H1 (cell line): ENCODE results near the gene VIPAS39. TPM values are rescaled to one million over a fixed set of nuclear protein-coding genes. Genes with fewer than 3 reads are reported as not detected.

Source experiments
- CTCF ChIA-PET: fragments of 300-600 bp; sonication (Branson Sonifier 250); formaldehyde crosslinking; loops from one replicate; lab custom pipeline; 2021; ENCODE audit not compliant: partially characterized antibody; lab: Charles Lee
- POLR2A ChIA-PET: fragments of 300-600 bp; sonication (Branson Sonifier 250); formaldehyde crosslinking; loops from one replicate; lab custom pipeline; 2021; ENCODE audit warnings: inconsistent platforms; ENCODE audit not compliant: partially characterized antibody; lab: Charles Lee
- DNase-seq, 2 experiments: peaks; one replicate each; pipeline versions ENCODE4 v3.0.0 to v3.0.0-alpha.2; 2010 to 2022; ENCODE audit warnings: low spot score in 2 of 2, low read depth in 1 of 2, mixed read lengths in 1 of 2
- FAIRE-seq: peaks from 2 replicates; lab custom pipeline; 2011; peaks lifted over from hg19 to GRCh38; lab: Jason Lieb, UNC
- H2AFZ ChIP-seq: 2 replicates; pipeline ENCODE4 v1.8.1; 2012; ENCODE audit warnings: low read length, inconsistent platforms
- H2AK5ac ChIP-seq: 2 replicates; pipeline ENCODE4 v1.6.1; 2013; ENCODE audit warnings: low read depth, low read length
- H2BK120ac ChIP-seq: replicated peaks from 2 replicates; pipeline ENCODE3; 2013; ENCODE audit warnings: low read depth, low read length, inconsistent platforms
- H2BK12ac ChIP-seq: 2 replicates; pipeline ENCODE4 v1.6.1; 2013; ENCODE audit warnings: low read depth, low read length
- H2BK15ac ChIP-seq: 2 replicates; pipeline ENCODE4 v1.6.1; 2013; ENCODE audit warnings: low read length
- H2BK20ac ChIP-seq: 2 replicates; pipeline ENCODE4 v1.6.1; 2013; ENCODE audit warnings: low read length
- H2BK5ac ChIP-seq: 2 replicates; pipeline ENCODE4 v1.6.1; 2013; ENCODE audit warnings: low read depth, low read length
- H3K14ac ChIP-seq: 2 replicates; pipeline ENCODE4 v1.6.1; 2013; ENCODE audit warnings: inconsistent platforms; ENCODE audit not compliant: insufficient read length
- H3K18ac ChIP-seq: 2 replicates; pipeline ENCODE4 v1.6.1; 2013; ENCODE audit warnings: low read length; ENCODE audit errors: extremely low read depth
- H3K23ac ChIP-seq: 2 replicates; pipeline ENCODE4 v1.6.1; 2013; ENCODE audit warnings: inconsistent platforms; ENCODE audit not compliant: insufficient read length
- H3K23me2 ChIP-seq: 2 replicates; pipeline ENCODE4 v1.6.1; 2013; ENCODE audit warnings: low read depth, low read length
- H3K27ac ChIP-seq: 2 replicates; pipeline ENCODE4 v1.6.1; 2011; ENCODE audit warnings: low read depth, low read length, inconsistent platforms
- H3K27me3 ChIP-seq, 4 experiments: replicated peaks in 1 of 4; 1 replicate in 1 of 4; 2 replicates in 3 of 4; pipeline versions ENCODE4 v1.6.1 to v1.8.1; 2011 to 2013; ENCODE audit warnings: low read length in 3 of 4, mild to moderate bottlenecking in 3 of 4, inconsistent platforms in 2 of 4, mixed read lengths in 2 of 4, moderate library complexity in 1 of 4; ENCODE audit not compliant: control insufficient read depth in 3 of 4, insufficient read depth in 3 of 4; ENCODE audit errors: extremely low read depth in 1 of 4
- H3K36me3 ChIP-seq, 4 experiments: 2 replicates each; pipeline versions ENCODE4 v1.6.1 to v1.8.1; 2011 to 2013; ENCODE audit warnings: mild to moderate bottlenecking in 4 of 4, low read length in 3 of 4, moderate library complexity in 2 of 4, control low read depth in 1 of 4, inconsistent platforms in 1 of 4; ENCODE audit not compliant: insufficient read depth in 4 of 4, control insufficient read depth in 2 of 4
- H3K4ac ChIP-seq: replicated peaks from 2 replicates; pipeline ENCODE3; 2013; ENCODE audit warnings: low read length, low read depth, mixed read lengths, inconsistent platforms; ENCODE audit not compliant: insufficient read length
- H3K4me1 ChIP-seq, 4 experiments: replicated peaks in 1 of 4; 1 replicate in 1 of 4; 2 replicates in 3 of 4; pipeline versions ENCODE4 v1.6.1 to v1.8.1; 2011 to 2013; ENCODE audit warnings: low read length in 3 of 4, inconsistent platforms in 2 of 4, mixed read lengths in 1 of 4; ENCODE audit not compliant: insufficient read depth in 4 of 4, control insufficient read depth in 3 of 4
- H3K4me2 ChIP-seq, 2 experiments: 2 replicates each; pipeline versions ENCODE4 v1.6.1 to v1.8.1; 2011 to 2013; ENCODE audit warnings: low read depth in 2 of 2, low read length in 2 of 2, control low read depth in 1 of 2, inconsistent platforms in 1 of 2, mild to moderate bottlenecking in 1 of 2; ENCODE audit not compliant: insufficient read depth in 1 of 2
- H3K4me3 ChIP-seq, 4 experiments: fragments of 200-600, 300-600 bp in 1 of 4; sonication (generic), shearing (Covaris generic), sonication (Bioruptor Twin) in 1 of 4; 2 replicates each; pipeline versions ENCODE4 v1.5.1 to v1.8.1; 2011 to 2016; ENCODE audit warnings: low read length in 4 of 4, low read depth in 3 of 4, control low read depth in 2 of 4, inconsistent platforms in 2 of 4, mild to moderate bottlenecking in 2 of 4, mixed read lengths in 1 of 4, moderate library complexity in 1 of 4; ENCODE audit not compliant: insufficient read depth in 2 of 4; ENCODE audit errors: extremely low read depth in 1 of 4
- H3K56ac ChIP-seq: replicated peaks from 2 replicates; pipeline ENCODE3; 2013; ENCODE audit warnings: low read depth, mild to moderate bottlenecking, mixed read lengths, low read length, inconsistent platforms; ENCODE audit not compliant: insufficient read length
- H3K79me1 ChIP-seq: 2 replicates; pipeline ENCODE4 v1.6.1; 2013; ENCODE audit warnings: low read depth, low read length, control low read depth
- H3K79me2 ChIP-seq, 2 experiments: 2 replicates each; pipeline versions ENCODE4 v1.6.1 to v1.8.1; 2012 to 2013; ENCODE audit warnings: low read length in 2 of 2, mild to moderate bottlenecking in 2 of 2, inconsistent platforms in 1 of 2; ENCODE audit not compliant: insufficient read depth in 2 of 2, control insufficient read depth in 1 of 2
- H3K9ac ChIP-seq, 4 experiments: replicated peaks in 1 of 4; 1 replicate in 1 of 4; 2 replicates in 3 of 4; pipeline versions ENCODE4 v1.6.1 to v1.8.1; 2011 to 2013; ENCODE audit warnings: low read depth in 3 of 4, low read length in 3 of 4, control low read depth in 2 of 4, mild to moderate bottlenecking in 2 of 4, moderate library complexity in 2 of 4, inconsistent platforms in 1 of 4; ENCODE audit errors: extremely low read depth in 1 of 4
- H3K9me3 ChIP-seq, 2 experiments: 2 replicates each; pipeline versions ENCODE4 v1.6.1 to v1.8.1; 2012 to 2013; ENCODE audit warnings: mild to moderate bottlenecking in 2 of 2, moderate library complexity in 2 of 2, control low read depth in 1 of 2, inconsistent platforms in 1 of 2, low read depth in 1 of 2, low read length in 1 of 2, mixed read lengths in 1 of 2; ENCODE audit not compliant: insufficient read depth in 2 of 2
- H4K20me1 ChIP-seq, 2 experiments: replicated peaks in 1 of 2; 2 replicates each; pipeline versions ENCODE3 to v1.8.1; 2011 to 2013; ENCODE audit warnings: inconsistent platforms in 2 of 2, low read length in 2 of 2, mild to moderate bottlenecking in 1 of 2; ENCODE audit not compliant: insufficient read depth in 2 of 2, control insufficient read depth in 1 of 2
- H4K5ac ChIP-seq: 2 replicates; pipeline ENCODE4 v1.6.1; 2013; ENCODE audit warnings: low read length, low read depth, mixed read lengths, inconsistent platforms; ENCODE audit not compliant: insufficient read length
- H4K8ac ChIP-seq: 2 replicates; pipeline ENCODE4 v1.8.0; 2013; ENCODE audit warnings: mild to moderate bottlenecking, moderate library complexity, low read length, inconsistent platforms; ENCODE audit not compliant: insufficient read depth; ENCODE audit errors: extremely low read depth
- H4K91ac ChIP-seq: replicated peaks from 2 replicates; pipeline ENCODE3; 2013; ENCODE audit warnings: low read length, mixed read lengths, inconsistent platforms; ENCODE audit not compliant: insufficient read length
- PHF8 ChIP-seq: fragments of 200-600 bp; sonication (generic); conservative IDR thresholded peaks from 2 replicates; pipeline ENCODE4 v1.7.1; 2012; ENCODE audit warnings: low read depth, mild to moderate bottlenecking, inconsistent platforms, low read length, moderate library complexity
- WGBS, 2 experiments: shearing (Covaris generic) in 1 of 2; methylation state at CpG; one replicate each; pipeline versions ENCODE4 v1.1.6 to v1.1.7; 2013 to 2015; ENCODE audit warnings: low lambda C conversion rate in 2 of 2, mixed read lengths in 2 of 2, inconsistent platforms in 1 of 2, low coverage in 1 of 2, missing lambda C conversion rate in 1 of 2; ENCODE audit not compliant: insufficient replicate concordance in 2 of 2, insufficient coverage in 1 of 2, insufficient read length in 1 of 2; ENCODE audit errors: extremely low coverage in 1 of 2, missing lambda C conversion rate in 1 of 2; 5-methylcytosine and 5-hydroxymethylcytosine counted together
- polyA plus RNA-seq, 7 experiments: library from polyadenylated mRNA; depleted of rRNA in 3 of 7; stranded (reverse) in 5 of 7; unstranded in 2 of 7; fragments of >200 nt in 5 of 7; fragments of 200-250 nt in 2 of 7; gene quantifications; 1 replicate in 5 of 7; 2 replicates in 1 of 7; 4 replicates in 1 of 7; pipeline versions ENCODE4 v1.2.1 to v1.2.3, GENCODE V29; 2011 to 2013; ENCODE audit warnings: missing spikeins in 2 of 7, mixed read lengths in 2 of 7
- total RNA-seq: library from RNA; stranded (reverse); fragmentation: NEBNext Ultra II Directional; extraction: Animal tissue kit (Norgen Biotek cat#: 25700); gene quantifications from 2 replicates; pipeline ENCODE4 v1.2.1, GENCODE V29; 2021

Gene VIPAS39
- total and polyA plus RNA-seq, 2 of the 8 experiments (the other 6 are each of a cell fraction or from before 2014, with no cell fraction given), result 19.6 to 20.6 TPM

DNA sequence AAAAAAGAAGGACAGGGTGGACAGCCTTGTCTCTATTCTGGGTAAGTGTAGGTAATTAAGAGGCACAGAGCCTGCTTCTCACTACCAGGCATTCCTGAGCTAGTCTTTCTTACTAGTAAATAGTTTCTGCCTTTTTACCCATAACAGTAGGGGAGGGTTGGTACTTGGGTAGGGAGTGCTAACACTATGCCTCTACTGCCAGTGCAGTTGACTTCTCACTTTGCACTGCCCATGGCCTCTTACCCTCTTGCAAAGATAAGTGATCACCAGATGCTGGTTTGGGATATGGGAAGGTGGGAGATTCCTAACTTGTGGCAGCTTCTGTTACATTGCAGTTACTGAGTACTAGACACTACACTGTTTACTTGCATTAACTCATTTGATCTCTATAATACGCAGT, 12.1 kb upstream of the VIPAS39 start:
- H2BK20ac ChIP-seq, result no peak overlapping the region

More for the DNA sequence above, 12.1 kb upstream of the VIPAS39 start:
- peaks cover 0 to 3% of the 10 kb centered on the region in 2 experiments for H4K20me1 ChIP-seq
- H2AK5ac ChIP-seq, result no peak overlapping the region
- CTCF ChIA-PET, result interaction anchor here (0.8 to 3.9 kb wide), 3 partner anchors 9 to 82 kb away, joined by 3 to 32 read pairs (median 4); partner anchors contain the start of genes AHSA1 and VIPAS39
- no peak overlapping the region for H3K4ac ChIP-seq
- no peak overlapping the region for H3K9ac ChIP-seq
- no peak overlapping the region for H2BK5ac ChIP-seq
- no peak overlapping the region for H2BK120ac ChIP-seq
- no peak overlapping the region for H4K5ac ChIP-seq
- DNase-seq, result no peak
- no peak overlapping the region for H2BK12ac ChIP-seq
- H3K36me3 ChIP-seq, result peaks cover 15 to 51% (median 31%) of the 10 kb centered on the region in 4 experiments
- no peaks in the 10 kb centered on the region for H3K79me1 ChIP-seq
- H3K4me2 ChIP-seq, result no peak overlapping the region
- no peak overlapping the region for H3K14ac ChIP-seq
- POLR2A ChIA-PET, result interaction anchor here (1.0 to 1.6 kb wide), 3 partner anchors 10 to 12 kb away, joined by 3 to 6 read pairs (median 4); partner anchors contain the start of genes AHSA1 and VIPAS39
- no peak overlapping the region for H4K8ac ChIP-seq
- no peak overlapping the region for H2AFZ ChIP-seq
- H3K23me2 ChIP-seq, result no peaks in the 10 kb centered on the region
- H3K4me3 ChIP-seq, result no peak overlapping the region
- no peak overlapping the region for H4K91ac ChIP-seq
- no peak overlapping the region for H3K18ac ChIP-seq
- H2BK15ac ChIP-seq, result no peak overlapping the region
- H3K56ac ChIP-seq, result no peak overlapping the region
- peaks cover 0 to 6% (median 3%) of the 10 kb centered on the region in 4 experiments; a peak in 3 of 7 replicates for H3K4me1 ChIP-seq
- no peaks in the 10 kb centered on the region for H3K79me2 ChIP-seq
- H3K9me3 ChIP-seq, result no peaks in the 10 kb centered on the region
- 90% methylated on average over 1 of the region's 1 CpG; no CpG with 5 or more reads in 1 of the 2 experiments for WGBS, 2 experiments
- no peaks in the 10 kb centered on the region for H3K27me3 ChIP-seq
- TF ChIP-seq PHF8, result no peak
- TF ChIP-seq, all 59 proteins: peak for 0
- H3K23ac ChIP-seq, result no peak overlapping the region
- FAIRE-seq, result no peak
- H3K27ac ChIP-seq, result no peak overlapping the region
